Activated CD4-positive, alpha-beta memory T cell treated with anti-CD3 and anti-CD28 coated beads for 36 hours (primary cell): Measurements from ENCODE around the gene EIF4EBP3. TPM values are rescaled to one million over a fixed set of nuclear protein-coding genes. Genes with fewer than 3 reads are reported as not detected.
"Not testable (repeated sequence)": the region's sequence is repeated elsewhere in the genome, so short reads cannot be mapped to it uniquely, and the experiment has no call there.

Source experiments
- CTCF ChIA-PET: fragments of 350-600 bp; sonication (Branson Sonifier 250); formaldehyde crosslinking; loops from one replicate; lab custom pipeline; 2021; ENCODE audit warnings: antibody characterized with exemption, inconsistent platforms; lab: Charles Lee
- POLR2A ChIA-PET: fragments of 350-600 bp; sonication (Branson Sonifier 250); formaldehyde crosslinking; loops from one replicate; lab custom pipeline; 2021; ENCODE audit warnings: antibody characterized with exemption; lab: Charles Lee
- DNase-seq: peaks from one replicate; pipeline ENCODE4 v3.0.0-alpha.2; 2020
- H3K27ac Mint-ChIP-seq: one replicate; pipeline ENCODE4 v1.8.0; 2021; ENCODE audit warnings: mixed read lengths
- H3K27me3 Mint-ChIP-seq: one replicate; pipeline ENCODE4 v1.8.0; 2021; ENCODE audit warnings: mixed read lengths
- H3K36me3 Mint-ChIP-seq: one replicate; pipeline ENCODE4 v1.8.0; 2021; ENCODE audit warnings: mixed read lengths
- H3K4me1 Mint-ChIP-seq: one replicate; pipeline ENCODE4 v1.8.0; 2021; ENCODE audit warnings: low read depth, mixed read lengths
- H3K4me3 Mint-ChIP-seq: one replicate; pipeline ENCODE4 v1.8.0; 2021; ENCODE audit warnings: mild to moderate bottlenecking, mixed read lengths
- H3K9me3 Mint-ChIP-seq: one replicate; pipeline ENCODE4 v1.8.0; 2021; ENCODE audit warnings: mixed read lengths
- intact Hi-C: fragments of 100-400 bp; cut with micrococcal nuclease; formaldehyde crosslinking; loops from one replicate; pipeline ENCODE4 v1.15.1; 2023
- total RNA-seq, 2 experiments: library from RNA; stranded (reverse); gene quantifications; one replicate each; pipeline ENCODE4 v1.2.3, GENCODE V29; 2021

The EIF4EBP3 gene
- total RNA-seq, 2 experiments from 2014 or later, result 15.7 to 16.6 TPM

DNA sequence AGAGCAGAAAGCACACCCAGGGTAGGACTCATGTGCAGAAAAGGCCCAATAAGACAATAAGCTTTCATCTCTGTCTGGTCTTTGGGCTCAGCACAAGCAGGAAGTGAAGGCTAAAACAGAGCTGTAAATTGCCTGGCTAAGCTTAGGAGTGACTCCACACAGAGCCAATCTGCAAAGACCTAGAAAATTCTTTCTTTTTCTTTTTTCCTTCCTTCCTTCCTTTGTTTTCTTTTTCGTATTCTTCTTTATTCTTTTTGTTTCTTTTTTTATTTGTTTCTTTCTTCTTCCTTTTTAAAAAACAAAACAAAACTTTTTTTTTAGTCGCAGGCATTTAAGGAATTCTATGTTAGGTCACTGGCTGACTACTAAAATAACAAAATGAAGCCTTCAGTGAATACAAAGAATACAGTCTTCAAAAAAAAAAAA, 29.3 kb downstream of the EIF4EBP3 start:
- DNase-seq, result no peak
- no peaks in the 10 kb centered on the region for H3K4me1 Mint-ChIP-seq
- H3K27ac Mint-ChIP-seq, result no peak overlapping the region
- CTCF ChIA-PET, result no interaction called here
- intact Hi-C loops, result no loop called here
- POLR2A ChIA-PET, result no interaction called here
- no peaks in the 10 kb centered on the region for H3K36me3 Mint-ChIP-seq
- no peak overlapping the region for H3K4me3 Mint-ChIP-seq
- no peaks in the 10 kb centered on the region for H3K9me3 Mint-ChIP-seq
- H3K27me3 Mint-ChIP-seq, result peaks cover 1% of the 10 kb centered on the region

DNA sequence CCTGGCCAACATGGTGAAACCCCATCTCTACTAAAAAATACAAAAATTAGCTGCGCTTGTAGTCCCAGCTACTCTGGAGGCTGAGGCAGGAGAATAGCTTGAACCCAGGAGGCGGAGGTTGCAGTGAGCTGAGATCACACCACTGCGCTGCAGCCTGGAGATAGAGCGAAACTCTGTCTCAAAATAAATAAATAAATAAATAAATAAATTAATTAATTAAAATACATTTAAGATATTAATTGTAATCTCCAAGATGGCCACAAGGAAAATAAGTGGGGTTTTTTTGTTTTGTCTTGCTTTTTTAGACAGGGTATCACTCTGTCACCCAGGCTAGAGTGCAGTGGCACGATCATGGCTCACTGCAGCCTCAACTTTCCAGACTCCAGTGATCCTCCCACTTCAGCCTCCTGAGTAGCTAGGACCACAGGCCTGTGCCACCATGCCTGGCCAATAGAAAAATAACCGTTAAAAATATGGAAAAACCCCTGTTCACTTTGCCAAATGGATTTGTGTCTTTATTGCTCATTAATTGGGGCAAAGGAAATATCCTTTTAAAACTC, 31.8 kb downstream of the EIF4EBP3 start:
- H3K36me3 Mint-ChIP-seq, H3K4me3 Mint-ChIP-seq, H3K4me1 Mint-ChIP-seq, H3K27me3 Mint-ChIP-seq, H3K9me3 Mint-ChIP-seq, intact Hi-C loops, H3K27ac Mint-ChIP-seq, DNase-seq, POLR2A ChIA-PET: not testable (repeated sequence)
- CTCF ChIA-PET, result interaction anchor here (1.4 kb wide), 1 partner anchor 55 kb away, joined by 5 read pairs; no protein-coding TSS in a partner anchor

- H3K9me3 Mint-ChIP-seq, result peaks cover 6% of the 10 kb centered on the region
- H3K36me3 Mint-ChIP-seq, result no peaks in the 10 kb centered on the region
- no peak overlapping the region for H3K4me3 Mint-ChIP-seq
- intact Hi-C loops, result no loop called here
- CTCF ChIA-PET, result no interaction called here
- POLR2A ChIA-PET, result no interaction called here
- DNase-seq, result no peak
- no peaks in the 10 kb centered on the region for H3K4me1 Mint-ChIP-seq
- H3K27me3 Mint-ChIP-seq, result peaks cover 4% of the 10 kb centered on the region
- H3K27ac Mint-ChIP-seq, result no peak overlapping the region
Measured at GRCh38 chr5:140587495-140587894, 40.0 kb downstream of the EIF4EBP3 start.

- Mint-ChIP-seq H3K4me1 (no peaks in the 10 kb centered on the region), H3K27me3 (peaks cover 2% of the 10 kb centered on the region), H3K27ac (no peak overlapping the region), H3K9me3 (peaks cover 2% of the 10 kb centered on the region), H3K36me3 (no peaks in the 10 kb centered on the region), H3K4me3 (no peak overlapping the region)
- POLR2A ChIA-PET, result no interaction called here
- intact Hi-C loops, result no loop called here
- CTCF ChIA-PET, result interaction anchor here (0.7 kb wide), 1 partner anchor 59 kb away, joined by 3 read pairs; the partner anchor contains the start of gene NDUFA2
- no peak for DNase-seq
Measured at GRCh38 chr5:140588311-140589070, 41.0 kb downstream of the EIF4EBP3 start.

DNA sequence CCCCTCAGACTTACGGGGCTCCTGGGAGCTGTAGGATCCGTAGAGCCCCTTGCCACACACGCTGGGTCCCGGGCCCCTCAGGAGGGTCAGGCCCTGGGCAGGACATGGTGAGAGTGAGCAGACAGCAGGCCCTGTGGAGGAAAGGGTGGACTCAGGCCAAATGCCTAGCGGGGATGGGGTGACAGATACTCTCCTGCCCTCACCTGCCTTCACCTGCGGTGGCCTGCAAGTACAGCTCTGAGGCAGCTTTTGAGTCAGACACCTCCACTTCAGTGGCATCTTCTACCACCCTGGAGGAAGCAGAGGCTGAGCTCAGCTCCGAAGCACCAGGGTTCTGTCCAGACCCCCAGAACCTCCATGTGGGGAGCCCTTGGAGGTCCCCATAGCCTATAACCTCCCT, 43.4 kb downstream of the EIF4EBP3 start:
- CTCF ChIA-PET, result interaction anchor here (1.7 kb wide), 1 partner anchor 218 kb away, joined by 5 read pairs; no protein-coding TSS in a partner anchor
- Mint-ChIP-seq H3K9me3 (no peaks in the 10 kb centered on the region), H3K4me1 (no peaks in the 10 kb centered on the region), H3K27me3 (no peaks in the 10 kb centered on the region), H3K4me3 (no peak overlapping the region), H3K27ac (no peak overlapping the region), H3K36me3 (no peaks in the 10 kb centered on the region)
- intact Hi-C loops, result no loop called here
- DNase-seq, result no peak
- POLR2A ChIA-PET, result no interaction called here

- Mint-ChIP-seq H3K36me3 (no peaks in the 10 kb centered on the region), H3K4me3 (no peak overlapping the region), H3K27me3 (no peaks in the 10 kb centered on the region), H3K27ac (no peak overlapping the region), H3K9me3 (no peaks in the 10 kb centered on the region), H3K4me1 (no peaks in the 10 kb centered on the region)
- intact Hi-C loops, result no loop called here
- DNase-seq, result no peak
- ChIA-PET CTCF (no interaction called here), POLR2A (no interaction called here)
Measured at GRCh38 chr5:140591747-140592372, 44.4 kb downstream of the EIF4EBP3 start.

GRCh38 chr5:140593070-140593469, 45.6 kb downstream of the EIF4EBP3 start:
- H3K9me3 Mint-ChIP-seq, DNase-seq, H3K27me3 Mint-ChIP-seq, intact Hi-C loops, H3K4me1 Mint-ChIP-seq, H3K27ac Mint-ChIP-seq, H3K36me3 Mint-ChIP-seq: not testable (repeated sequence)
- ChIA-PET CTCF (interaction anchor here (0.7 kb wide), 1 partner anchor 469 kb away, joined by 4 read pairs; no protein-coding TSS in a partner anchor), POLR2A (interaction anchor here (0.6 kb wide), 1 partner anchor 84 kb away, joined by 3 read pairs; no protein-coding TSS in a partner anchor)
- peak overlapping the region; percentile 16 for H3K4me3 Mint-ChIP-seq

DNA sequence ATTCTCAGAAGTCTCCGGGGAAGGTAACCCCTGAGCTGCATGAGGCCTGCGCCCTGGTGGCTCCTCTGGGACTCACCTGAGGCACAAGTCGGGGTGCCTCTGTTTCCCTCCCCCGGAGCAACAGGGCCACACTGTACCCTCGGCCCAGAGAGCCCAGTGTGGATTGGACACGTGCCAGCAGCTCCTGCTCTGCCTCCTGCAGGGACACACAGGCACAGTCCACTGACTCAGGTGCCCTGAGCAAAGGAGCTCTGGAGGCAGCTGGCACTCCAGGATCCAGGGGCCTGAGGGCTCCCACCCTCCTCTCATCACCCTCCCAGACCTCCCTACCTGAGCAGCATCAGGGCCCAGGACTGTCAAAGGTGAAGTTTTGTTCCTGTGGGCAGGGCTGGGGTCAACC, 46.7 kb downstream of the EIF4EBP3 start:
- DNase-seq, result no peak
- no peaks in the 10 kb centered on the region for H3K4me1 Mint-ChIP-seq
- no peaks in the 10 kb centered on the region for H3K27me3 Mint-ChIP-seq
- H3K9me3 Mint-ChIP-seq, result no peaks in the 10 kb centered on the region
- no peak overlapping the region for H3K27ac Mint-ChIP-seq
- no peaks in the 10 kb centered on the region for H3K36me3 Mint-ChIP-seq
- intact Hi-C loops, result no loop called here
- CTCF ChIA-PET, result interaction anchor here (0.9 kb wide), 1 partner anchor 231 kb away, joined by 3 read pairs; no protein-coding TSS in a partner anchor
- POLR2A ChIA-PET, result no interaction called here
- H3K4me3 Mint-ChIP-seq, result no peak overlapping the region

GRCh38 chr5:140595538-140596300, 48.3 kb downstream of the EIF4EBP3 start:
- ChIA-PET POLR2A (no interaction called here), CTCF (interaction anchor here (1.2 kb wide), 1 partner anchor 102 kb away, joined by 3 read pairs; no protein-coding TSS in a partner anchor)
- intact Hi-C loops, result no loop called here
- Mint-ChIP-seq H3K9me3 (no peaks in the 10 kb centered on the region), H3K4me3 (no peak overlapping the region), H3K27me3 (no peaks in the 10 kb centered on the region), H3K4me1 (no peaks in the 10 kb centered on the region), H3K36me3 (no peaks in the 10 kb centered on the region), H3K27ac (no peak overlapping the region)
- no peak for DNase-seq

DNA sequence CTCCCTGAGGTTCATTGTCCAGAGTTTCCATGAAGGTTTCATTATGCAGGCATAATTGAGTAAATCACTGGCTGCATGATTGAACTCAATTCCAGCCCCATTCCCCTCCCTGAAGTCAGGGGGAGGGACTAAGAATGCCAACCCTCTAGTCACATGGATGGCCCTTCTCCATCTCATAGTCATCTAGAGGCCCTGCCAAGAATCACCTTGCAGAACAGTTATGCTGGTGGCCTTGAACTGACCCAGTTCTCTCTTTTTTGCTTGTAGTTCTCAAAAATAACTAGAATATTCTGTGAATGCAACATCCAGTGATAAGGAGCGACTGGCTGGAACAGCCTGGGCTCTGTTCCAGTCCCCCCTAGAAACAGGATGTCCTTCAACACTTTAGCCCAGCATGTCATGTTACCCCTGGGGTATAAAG, 48.9 kb downstream of the EIF4EBP3 start:
- no peak overlapping the region for H3K27ac Mint-ChIP-seq
- intact Hi-C loops, result no loop called here
- ChIA-PET CTCF (interaction anchor here (1.2 kb wide), 1 partner anchor 102 kb away, joined by 3 read pairs; no protein-coding TSS in a partner anchor), POLR2A (no interaction called here)
- H3K36me3 Mint-ChIP-seq, result no peaks in the 10 kb centered on the region
- H3K4me3 Mint-ChIP-seq, result no peak overlapping the region
- no peak for DNase-seq
- H3K4me1 Mint-ChIP-seq, result no peaks in the 10 kb centered on the region
- H3K9me3 Mint-ChIP-seq, result no peaks in the 10 kb centered on the region
- H3K27me3 Mint-ChIP-seq, result no peaks in the 10 kb centered on the region

- Mint-ChIP-seq H3K27ac (no peak overlapping the region), H3K4me1 (no peaks in the 10 kb centered on the region), H3K36me3 (no peaks in the 10 kb centered on the region), H3K4me3 (no peak overlapping the region), H3K27me3 (no peaks in the 10 kb centered on the region), H3K9me3 (no peaks in the 10 kb centered on the region)
- intact Hi-C loops, result no loop called here
- ChIA-PET POLR2A (no interaction called here), CTCF (no interaction called here)
- DNase-seq, result no peak
Measured at GRCh38 chr5:140598836-140599235, 51.4 kb downstream of the EIF4EBP3 start.
